NCI-H2081 (cell line): ENCODE data around the gene CCL26.
"Not testable (repeated sequence)": the region's sequence is repeated elsewhere in the genome, so short reads cannot be mapped to it uniquely, and the experiment has no call there.

Experiments
- DNase-seq, 2 experiments: peaks; one replicate each; lab custom pipeline; 2025; lab: John Stamatoyannopoulos, UW

The CCL26 gene

GRCh38 chr7:75738975-75739795 lies 32.8 kb downstream of the CCL26 start:
- peak; percentile 99 for DNase-seq

GRCh38 chr7:75738604-75738974 lies 33.4 kb downstream of the CCL26 start, which contains the start of gene HIP1:
TSS of gene HIP1 (minus strand) at chr7:75738941. CDS start at chr7:75738920, 21 bp downstream.
- no peak for DNase-seq

GRCh38 chr7:75737856-75738603 lies 34.0 kb downstream of the CCL26 start:
- DNase-seq = no peak

- no peak for DNase-seq
These were observed 36.2 kb downstream of the CCL26 start for GRCh38 chr7:75735581-75736350.

- DNase-seq = no peak
These were observed 37.2 kb downstream of the CCL26 start for GRCh38 chr7:75734586-75735458.

GRCh38 chr7:75732764-75733630 lies 39.0 kb downstream of the CCL26 start:
- no peak for DNase-seq

- no peak for DNase-seq
These were observed 39.9 kb downstream of the CCL26 start for GRCh38 chr7:75732016-75732521.

- DNase-seq = no peak
These were observed 42.1 kb downstream of the CCL26 start for GRCh38 chr7:75729851-75730274.

- peak; percentile 70 to 84 for DNase-seq
These were observed 44.0 kb downstream of the CCL26 start for GRCh38 chr7:75727881-75728593.

- not testable (repeated sequence) for DNase-seq
These were observed 44.7 kb downstream of the CCL26 start for GRCh38 chr7:75727351-75727750.

- DNase-seq = no peak
These were observed 46.7 kb downstream of the CCL26 start for GRCh38 chr7:75725306-75725705.

GRCh38 chr7:75723444-75723843 lies 48.6 kb downstream of the CCL26 start:
- DNase-seq = no peak

- DNase-seq = no peak
These were observed 49.6 kb downstream of the CCL26 start for GRCh38 chr7:75722373-75722772.

- not testable (repeated sequence) for DNase-seq
These were observed 50.1 kb downstream of the CCL26 start for GRCh38 chr7:75721922-75722321.

- DNase-seq = no peak
These were observed 50.6 kb downstream of the CCL26 start for GRCh38 chr7:75721426-75721825.

GRCh38 chr7:75719626-75720025 lies 52.4 kb downstream of the CCL26 start:
- DNase-seq = no peak
